NCI-H774 (cell line): ENCODE measurements around the gene SUCLA2.
A peak's percentile ranks its signal among the peaks of the same experiment; 100 is the strongest.
"Not testable (repeated sequence)": the region's sequence is repeated elsewhere in the genome, so short reads cannot be mapped to it uniquely, and the experiment has no call there.

Experiments used
- DNase-seq: peaks from one replicate; lab custom pipeline; 2025; lab: John Stamatoyannopoulos, UW

SUCLA2 gene

DNA sequence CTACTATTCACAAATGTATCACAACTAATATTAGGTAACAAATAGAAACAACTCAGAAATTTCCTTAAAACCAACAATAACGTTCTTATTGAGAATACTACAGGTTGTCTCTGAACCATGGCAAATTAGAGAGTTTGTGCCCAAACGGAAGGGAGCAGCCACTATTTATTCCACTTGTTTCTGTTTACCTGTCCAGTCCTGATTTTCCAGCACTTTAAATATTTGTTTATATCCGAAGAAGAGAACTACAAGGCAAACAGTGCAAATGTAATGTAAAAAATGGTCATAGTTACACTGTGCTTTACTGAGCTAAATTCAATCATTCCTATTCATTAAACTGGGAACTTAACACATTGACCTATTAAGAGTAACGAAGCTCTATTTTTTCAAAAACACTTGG lies 9.2 kb downstream of the SUCLA2 start:
- DNase-seq, result no peak

DNA sequence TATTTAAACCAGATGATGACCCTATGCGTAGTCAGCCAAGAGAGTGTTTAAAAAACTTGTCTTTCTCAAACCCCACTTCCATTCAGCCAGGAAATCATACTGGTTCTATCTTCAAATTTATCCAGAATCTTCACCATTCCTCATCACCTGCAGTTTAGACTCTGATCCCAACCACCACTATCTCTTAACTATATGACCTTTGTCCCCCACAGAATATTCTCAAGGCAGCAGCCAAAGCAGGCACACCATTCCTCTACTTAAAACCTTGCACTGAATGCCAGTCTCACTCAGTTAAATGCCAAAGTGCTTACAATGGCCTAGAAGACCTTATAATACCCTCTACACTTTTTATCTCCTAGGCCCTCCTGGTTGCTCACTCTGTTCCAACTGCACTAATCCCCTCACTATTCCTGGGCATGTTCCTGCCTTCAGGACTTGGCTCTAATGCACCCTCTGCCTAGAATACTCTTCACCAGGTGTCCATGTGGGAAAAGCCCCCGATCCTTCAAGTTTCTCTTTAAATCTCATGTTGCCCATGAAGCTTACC lies 10.1 kb downstream of the SUCLA2 start:
- no peak for DNase-seq

DNA sequence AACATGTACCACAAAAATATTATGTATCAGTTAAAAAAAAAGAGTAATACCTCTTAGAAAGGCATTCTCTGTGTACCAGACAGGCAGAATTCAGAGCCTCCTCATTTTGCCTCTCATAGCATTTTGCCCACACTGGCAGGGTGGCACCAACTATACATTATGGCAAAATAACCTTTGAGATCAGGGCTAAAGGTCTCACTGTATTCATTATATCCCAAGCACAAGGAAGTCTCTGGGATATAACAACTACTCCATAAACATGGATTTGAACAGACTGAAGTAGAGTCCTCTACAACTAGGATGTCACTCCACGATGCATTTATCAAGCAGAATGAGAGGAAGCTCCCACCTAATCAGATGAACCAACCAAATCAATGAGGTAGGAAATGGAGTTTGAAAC lies 10.6 kb downstream of the SUCLA2 start:
- DNase-seq, result no peak

DNA sequence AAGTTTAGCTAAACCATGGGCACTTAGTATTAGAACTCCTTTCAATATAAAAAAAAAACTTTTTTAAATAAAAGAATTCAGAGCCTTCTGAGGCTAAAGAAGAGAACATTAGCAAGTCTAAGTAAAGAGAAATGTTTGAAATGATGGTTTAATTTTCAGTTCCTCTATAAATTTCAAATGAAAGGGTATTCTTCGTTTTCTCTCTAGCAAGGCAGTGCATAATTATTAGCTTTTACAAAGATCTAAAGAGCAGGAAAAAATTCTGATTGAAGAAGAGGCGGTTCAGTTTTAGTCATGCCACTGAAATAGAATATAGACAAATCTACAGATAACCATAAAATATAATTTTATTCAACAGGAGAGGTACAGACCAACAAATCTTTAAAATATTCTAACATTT lies 18.0 kb downstream of the SUCLA2 start:
- DNase-seq, result no peak

DNA sequence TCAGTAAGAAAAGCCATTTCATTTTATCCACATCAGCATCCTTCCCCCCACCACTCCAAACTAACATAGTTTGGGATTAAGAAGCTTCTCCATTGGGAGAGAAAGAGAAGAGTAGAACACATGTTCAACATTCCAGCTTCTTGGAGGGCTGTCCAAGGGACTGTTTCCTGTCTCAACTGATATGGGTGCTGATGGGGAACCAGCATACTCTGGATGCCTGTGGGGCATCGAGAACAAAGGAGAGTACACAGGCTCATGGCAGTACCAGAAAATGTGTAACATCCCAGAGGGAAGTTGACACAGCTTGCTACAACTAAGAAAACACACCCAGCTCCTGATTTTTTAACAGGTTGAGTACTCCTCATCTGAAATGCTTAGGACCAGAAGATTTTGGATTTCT lies 24.7 kb downstream of the SUCLA2 start:
- DNase-seq, result no peak

DNA sequence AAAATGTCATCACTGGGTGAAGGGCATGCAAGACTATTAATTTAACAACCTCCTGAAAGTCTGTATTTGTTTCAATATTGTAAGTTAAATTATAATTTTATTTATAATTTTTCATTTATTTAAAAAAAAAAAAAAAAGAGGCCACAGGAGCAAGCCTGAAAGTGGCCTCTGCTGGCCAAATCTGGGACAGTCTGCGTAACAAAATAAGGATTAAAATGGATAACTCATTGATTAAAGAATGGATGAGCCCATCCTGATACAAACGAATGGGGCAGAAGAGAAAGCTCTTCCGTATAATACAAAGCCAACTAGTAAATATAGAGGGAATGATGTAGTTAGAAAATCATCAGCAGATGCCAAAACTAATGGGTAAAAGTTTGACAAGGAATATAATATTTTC lies 36.2 kb downstream of the SUCLA2 start:
- no peak for DNase-seq

DNA sequence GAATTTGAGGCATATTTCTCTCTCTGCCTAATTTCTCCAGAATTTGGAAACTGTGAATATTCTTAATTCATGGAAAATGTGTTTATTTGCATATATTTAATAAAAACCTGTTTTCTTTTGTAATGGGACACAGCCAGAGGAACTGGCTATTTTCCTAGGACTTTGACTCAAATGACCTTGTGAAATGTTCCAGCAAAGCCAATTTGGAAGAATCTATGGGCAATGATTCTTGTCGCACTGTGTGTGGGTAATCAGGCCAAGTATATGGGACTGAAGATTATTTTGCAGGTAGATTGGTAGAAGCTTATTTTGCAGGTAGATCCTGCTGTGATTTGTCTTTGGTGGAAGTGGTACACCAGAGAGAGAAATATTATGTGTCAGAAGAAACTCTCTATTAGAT lies 38.8 kb downstream of the SUCLA2 start:
- no peak for DNase-seq

DNA sequence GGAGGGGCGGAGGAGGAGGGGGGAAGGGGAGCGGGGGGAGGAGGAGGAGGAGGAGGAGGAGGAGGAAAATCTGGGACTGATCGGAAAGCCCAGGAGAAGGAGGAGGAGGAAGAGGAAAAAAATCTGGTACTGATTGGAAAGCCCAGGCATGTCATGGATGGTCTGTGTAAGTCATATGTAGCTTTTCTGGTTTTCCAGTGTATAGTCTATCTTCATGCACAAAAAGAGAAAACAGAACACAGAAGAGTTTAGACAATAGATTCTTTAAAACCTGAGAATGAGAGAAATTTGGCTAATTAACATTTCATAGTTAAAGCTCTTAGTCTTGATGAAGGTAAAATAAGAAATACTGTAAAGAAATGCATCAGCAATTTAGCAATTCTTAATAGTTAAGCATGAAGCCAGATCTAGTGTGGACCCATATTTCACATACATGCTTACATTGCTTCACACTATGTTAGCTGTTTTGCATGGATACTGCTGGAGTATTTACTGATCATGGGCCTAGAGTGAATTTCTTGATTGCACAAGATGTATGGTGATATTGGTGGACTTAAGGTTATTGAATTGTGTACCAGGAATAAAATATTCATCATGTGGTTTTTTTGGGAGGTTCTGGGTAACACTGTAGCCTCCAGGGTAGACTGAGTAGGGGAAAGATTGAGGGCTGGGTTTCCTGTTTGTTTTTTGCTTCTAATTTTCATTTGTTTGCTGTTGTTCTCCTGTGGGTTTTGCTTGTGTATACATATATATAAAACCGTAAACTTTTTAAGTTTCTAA lies 41.4 kb downstream of the SUCLA2 start:
- DNase-seq, result no peak

DNA sequence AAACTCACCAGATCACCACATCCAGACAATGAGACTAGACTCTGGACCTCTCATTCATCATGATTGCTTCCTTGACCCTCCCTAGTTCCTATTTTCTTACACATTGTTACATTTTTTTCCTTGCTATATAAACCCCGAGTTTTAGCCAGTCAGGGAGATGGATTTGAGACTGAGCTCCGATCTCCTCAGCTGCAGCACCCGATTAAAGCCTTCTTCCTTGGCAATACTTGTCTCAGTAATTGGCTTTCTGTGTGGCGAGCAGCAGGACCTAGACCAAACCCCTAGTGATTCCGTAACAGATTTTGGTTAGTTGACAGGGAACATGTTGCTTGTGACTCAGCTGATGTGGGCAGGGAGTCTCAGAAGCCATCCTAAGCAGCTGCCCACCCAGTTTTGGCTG lies 44.0 kb downstream of the SUCLA2 start:
- no peak for DNase-seq

DNA sequence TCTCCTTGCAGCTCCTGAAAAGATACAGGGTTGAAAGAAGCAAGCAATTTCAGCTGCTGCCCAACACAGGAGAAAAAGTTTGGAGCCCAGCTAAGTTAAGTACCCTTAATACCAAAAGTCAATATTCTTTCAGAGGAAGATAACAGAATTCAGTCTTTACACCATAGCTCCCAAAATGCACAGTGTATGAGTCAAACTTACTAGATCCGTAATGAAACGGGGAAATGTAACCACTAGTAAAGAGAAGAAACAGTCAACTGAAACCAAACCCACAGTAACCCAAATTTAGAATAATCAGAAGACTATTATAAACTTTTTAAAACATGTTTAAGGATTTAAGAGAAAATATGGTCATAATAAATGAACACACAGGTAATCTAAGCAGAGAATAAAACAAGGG lies 45.2 kb downstream of the SUCLA2 start:
- DNase-seq, result no peak

DNA sequence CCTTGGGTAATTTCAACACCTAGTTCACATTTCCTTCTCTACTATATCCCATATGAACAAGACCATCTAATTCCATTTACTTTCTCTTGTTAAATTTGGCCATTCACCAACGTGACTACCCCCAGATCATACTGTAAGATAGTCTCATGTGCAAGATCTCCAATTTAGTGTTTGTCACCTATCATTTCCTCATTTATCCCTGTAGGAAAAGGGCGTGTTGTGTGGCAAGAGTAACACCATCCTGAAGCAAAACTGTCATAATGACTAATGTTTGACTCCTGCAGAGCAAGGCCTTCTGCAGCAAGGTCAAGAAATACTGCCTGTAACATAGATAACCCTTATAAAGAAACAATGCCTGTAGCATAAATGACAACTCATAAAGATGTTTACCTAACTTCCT lies 51.3 kb downstream of the SUCLA2 start:
- DNase-seq, result no peak

DNA sequence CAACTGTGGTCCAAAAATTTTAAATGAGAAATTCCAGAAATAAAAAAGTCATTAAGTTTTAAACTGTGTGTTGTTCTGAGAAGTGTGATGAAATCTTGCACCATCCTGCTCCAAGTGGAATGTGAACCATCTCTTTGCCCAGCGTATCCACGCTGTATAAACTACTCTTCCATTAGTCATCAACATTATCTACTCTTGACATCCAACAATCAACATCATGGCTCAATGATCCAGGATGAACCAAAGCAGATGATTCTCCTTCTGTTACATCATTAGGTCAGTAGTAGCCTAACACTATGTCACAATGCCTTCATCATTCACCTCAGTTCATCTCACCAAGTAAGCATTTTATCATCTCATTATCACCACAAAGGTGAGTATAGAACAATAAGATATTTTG lies 55.3 kb downstream of the SUCLA2 start:
- DNase-seq, result no peak

DNA sequence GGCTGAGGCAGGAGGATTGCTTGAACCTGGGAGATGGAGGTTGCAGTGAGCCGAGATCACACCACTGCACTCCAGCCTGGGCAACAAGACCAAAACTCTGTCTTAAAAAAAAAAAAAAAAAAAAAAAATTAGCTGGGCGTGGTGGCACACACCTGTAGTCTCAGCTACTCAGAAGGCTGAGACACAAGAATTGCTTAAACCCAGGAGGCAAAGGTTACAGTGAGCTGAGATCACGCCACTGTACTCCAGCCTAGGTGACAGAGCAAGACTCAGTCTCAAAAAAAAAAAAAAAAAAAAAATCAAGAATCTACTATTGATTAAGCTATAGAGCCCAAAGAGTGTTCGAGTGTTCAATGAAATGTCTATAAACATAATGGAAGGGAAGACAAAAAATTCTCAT lies 55.9 kb downstream of the SUCLA2 start:
- not testable (repeated sequence) for DNase-seq

DNA sequence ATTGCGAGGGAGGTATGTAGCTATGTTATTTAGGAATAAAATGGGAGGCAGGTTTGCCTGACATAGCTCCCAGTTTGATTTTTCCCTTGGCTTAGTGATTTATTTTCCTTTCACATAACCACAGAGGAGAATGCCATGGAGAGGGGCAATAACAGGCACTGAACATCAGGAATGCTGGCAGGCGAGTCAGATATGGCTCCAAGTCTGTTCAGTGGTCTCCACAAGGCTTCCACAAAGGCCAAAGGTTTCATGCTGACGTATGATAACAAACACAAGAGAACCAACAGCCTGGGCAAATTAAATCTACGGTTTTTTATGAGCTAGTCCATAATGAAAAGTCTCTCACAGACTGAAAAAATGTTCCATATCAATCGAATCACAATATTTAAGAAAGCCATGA lies 66.7 kb downstream of the SUCLA2 start:
- no peak for DNase-seq

DNA sequence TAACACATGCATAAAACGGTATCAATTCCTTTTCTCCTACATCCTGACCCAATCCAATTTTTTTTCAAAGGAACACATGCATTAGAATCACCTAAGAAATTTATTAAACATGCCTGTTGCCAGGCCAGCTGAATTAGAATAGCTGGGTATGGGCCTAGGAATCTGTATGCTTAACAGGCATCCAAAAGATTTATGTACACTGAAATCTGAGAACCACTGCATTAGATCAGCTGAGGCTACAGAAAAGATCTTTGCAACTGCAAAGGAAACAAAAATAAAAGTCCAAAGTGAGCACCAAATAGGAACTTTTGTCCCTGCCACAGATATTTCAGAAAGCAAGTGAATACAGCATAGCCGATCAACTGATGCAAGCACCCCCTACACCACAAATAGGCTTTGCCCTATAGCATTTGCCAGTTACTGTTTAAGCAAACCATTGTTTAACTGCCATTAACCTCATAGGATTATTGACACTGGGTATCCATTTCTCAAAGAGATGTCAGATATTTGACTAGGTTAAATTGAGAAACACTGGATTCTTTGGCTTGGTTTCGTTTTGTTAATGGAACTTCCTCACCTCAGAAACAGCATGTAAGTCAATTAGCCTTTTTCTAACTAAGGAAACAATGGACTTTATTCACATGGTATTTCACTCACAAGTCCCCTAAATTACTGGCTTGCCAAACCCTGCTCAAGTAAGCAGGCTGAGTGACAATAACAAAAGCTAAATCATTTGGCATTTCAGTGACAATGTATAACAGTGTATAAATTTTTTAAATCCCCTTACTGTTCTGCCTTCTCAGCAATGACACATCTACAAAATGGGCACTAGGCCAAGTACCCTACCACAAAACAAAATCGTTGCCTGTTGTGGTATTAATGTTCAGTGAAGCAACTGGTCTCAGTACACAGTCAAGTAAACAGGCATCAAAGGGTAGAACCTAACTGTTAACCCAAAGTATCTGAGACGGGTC lies 67.8 kb downstream of the SUCLA2 start:
- DNase-seq, result peak; percentile 12

DNA sequence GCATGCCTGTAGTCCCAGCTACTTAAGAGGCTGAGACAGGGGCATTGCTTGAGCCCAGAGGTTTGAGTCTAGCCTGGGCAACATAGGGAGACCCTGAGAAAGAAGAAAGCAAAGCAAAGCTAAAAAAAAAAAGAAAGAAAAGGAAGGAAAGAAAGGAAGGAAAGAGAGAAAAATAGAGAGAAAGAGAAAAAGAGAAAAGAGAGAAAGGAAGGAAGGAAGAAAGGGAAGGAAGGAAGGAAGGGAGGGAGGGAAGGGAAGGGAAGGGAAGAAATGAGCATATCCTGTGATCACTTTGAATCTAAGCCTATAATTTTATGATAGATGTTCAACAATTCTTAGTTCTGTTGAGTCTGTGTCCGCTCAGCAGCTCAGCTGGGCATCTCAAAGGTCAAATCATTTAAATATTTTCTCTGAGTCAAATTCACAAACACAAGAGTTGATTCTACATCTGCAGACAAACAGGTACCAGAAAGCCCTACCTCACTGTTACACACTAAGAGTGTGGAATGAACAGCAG lies 70.4 kb downstream of the SUCLA2 start:
- DNase-seq, result no peak

DNA sequence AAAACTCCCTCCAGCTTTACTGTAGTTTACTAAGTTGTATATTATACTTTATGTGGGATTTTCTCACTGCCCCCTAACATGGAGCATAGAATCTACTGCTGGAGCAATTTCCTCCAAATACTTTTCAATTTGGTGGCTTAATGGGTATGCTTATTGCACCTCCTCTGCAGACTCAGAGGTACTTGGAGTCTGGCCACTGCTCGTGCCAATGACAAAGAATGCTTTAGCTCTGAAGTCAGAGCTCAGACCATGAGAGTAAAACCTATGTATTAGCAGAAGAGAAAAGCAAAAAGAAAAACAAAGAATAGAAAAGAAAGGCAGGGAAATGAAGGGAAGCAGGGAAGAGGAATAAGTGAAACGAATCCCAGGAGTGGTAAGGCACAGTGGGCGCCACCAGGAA lies 71.9 kb downstream of the SUCLA2 start:
- no peak for DNase-seq

DNA sequence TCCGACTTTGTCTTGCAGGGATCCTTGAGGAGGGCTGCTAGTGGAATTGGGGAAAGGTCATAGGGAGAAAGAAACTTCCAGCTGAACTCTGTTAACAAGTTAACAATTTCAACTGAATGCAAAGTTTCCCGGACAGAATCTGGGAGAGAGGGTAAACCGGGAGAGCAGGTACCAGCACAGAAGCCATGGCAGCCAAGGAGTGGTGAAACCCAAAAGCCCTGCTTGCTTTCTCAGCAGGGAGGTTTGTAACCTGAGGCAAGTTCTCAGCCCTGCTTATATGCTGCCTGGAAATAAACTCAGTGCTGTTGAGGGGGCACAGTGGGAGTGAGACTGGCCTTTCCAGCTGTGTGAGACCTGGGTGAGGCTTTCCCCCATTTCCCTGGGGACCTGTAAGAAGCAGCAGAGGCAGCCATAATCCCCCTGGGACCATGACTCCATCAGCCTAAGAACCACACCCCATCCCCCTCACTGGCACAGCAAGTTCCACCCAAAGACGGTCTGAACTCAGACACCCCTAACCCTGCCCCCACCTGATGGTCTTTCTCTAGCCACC lies 84.0 kb downstream of the SUCLA2 start:
- no peak for DNase-seq

DNA sequence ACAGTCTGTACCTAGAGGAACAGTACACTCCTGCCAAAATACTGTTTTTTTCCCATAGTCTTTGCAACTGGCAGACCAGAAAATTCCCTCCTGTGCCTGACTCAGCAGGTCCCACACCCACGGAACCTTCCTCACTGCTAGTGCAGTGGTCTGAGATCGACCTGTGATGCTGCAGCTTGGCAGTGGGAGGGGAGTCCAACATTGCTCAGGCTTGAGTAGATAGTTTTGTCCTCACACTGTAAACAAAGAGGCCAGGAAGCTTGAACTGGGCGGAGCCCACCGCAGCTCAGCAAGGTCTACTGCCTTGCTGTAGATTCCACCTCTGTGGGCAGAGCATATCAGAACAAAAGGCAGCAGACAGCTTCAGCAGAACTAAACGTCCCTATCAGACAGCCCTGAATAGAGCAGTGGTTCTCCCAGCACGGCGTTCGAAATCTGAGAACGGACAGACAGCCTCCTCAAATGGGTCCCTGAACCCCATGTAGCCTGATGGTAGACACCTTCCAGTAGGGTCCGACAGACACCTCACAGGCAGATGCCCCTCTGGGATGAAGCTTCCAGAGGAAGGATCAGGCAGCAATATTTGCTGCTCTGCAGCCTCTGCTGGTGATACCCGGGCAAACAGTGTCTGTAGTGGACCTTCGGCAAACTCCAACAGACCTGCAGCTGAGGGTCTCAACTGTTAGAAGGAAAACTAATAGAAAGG lies 92.7 kb downstream of the SUCLA2 start:
- no peak for DNase-seq

DNA sequence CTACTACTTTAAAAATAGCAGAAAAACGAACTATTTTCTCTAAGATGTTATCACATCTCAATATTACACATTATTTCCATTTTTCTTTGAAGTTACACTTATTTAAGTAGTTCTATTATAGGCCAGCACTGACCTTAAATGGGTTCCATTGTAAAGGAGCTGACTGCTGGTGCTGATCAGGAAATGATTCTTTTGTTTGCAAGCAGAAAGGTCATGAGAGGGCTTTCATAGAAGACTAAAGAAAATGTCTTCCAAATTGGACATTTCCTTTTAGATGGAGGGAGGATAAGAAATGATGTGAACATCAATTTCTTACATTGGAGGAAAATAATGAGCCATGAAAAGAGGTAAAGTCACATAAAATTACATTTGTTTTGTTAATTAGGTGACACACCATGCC lies 96.2 kb downstream of the SUCLA2 start:
- DNase-seq, result no peak

DNA sequence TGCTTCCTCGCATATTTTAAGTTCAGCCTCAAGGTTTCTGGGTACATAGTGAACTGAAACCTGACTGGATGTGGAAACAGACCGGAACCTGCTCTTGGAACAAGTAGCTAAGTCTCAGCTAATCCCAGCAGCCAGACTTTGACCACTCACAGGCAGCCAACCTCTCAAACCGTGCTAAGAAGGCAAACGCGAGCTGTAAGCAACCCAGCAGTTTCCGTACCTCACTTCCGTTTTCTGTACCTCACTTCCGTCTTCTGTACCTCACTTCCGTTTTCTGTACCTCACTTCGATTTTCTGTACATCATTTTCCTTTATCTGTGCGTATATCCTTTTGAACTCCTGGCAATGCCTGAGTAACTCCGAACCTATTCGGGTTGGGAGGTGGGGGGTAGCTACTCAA lies 96.8 kb downstream of the SUCLA2 start:
- no peak for DNase-seq

DNA sequence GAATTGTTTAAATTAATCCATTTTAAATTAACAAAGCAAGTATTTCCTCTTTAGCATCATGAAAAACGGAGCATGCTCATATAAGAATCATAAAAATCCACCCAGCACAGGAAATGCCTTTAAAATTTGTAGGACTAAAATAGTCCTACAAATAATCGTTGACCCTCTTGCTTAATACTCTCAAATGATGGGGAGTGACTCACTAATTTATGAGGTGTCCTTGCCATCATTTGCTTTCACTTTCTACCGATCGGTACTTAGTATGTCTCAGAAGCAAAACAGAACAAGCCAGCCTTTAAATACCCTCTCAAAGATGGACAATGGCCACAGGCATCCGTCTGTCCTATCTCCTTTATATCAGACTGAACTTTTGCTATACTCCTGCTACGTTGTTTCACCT lies 97.2 kb downstream of the SUCLA2 start:
- DNase-seq, result peak; percentile 1
